Fibroblast of lung (primary cell): ENCODE results near the gene HNRNPA2B1. TPM values are rescaled to one million over a fixed set of nuclear protein-coding genes. Genes with fewer than 3 reads are reported as not detected.
"Not testable (repeated sequence)": the region's sequence is repeated elsewhere in the genome, so short reads cannot be mapped to it uniquely, and the experiment has no call there.

ENCODE experiments used
- DNase-seq, 2 donors: peaks; one replicate each; pipeline versions ENCODE4 v3.0.0 to v3.0.0-alpha.2; 2010; ENCODE audit warnings: low read depth in 2 of 2
- H2AFZ ChIP-seq: 2 replicates; pipeline ENCODE4 v1.5.1; 2012; ENCODE audit warnings: low read length, control low read depth, inconsistent platforms
- H3K27ac ChIP-seq: 2 replicates; pipeline ENCODE4 v1.5.1; 2011; ENCODE audit warnings: low read length, control low read depth; ENCODE audit not compliant: insufficient read depth
- H3K27me3 ChIP-seq: 2 replicates; pipeline ENCODE4 v1.5.1; 2011; ENCODE audit warnings: mild to moderate bottlenecking, low read length; ENCODE audit not compliant: control insufficient read depth, insufficient read depth
- H3K36me3 ChIP-seq: 2 replicates; pipeline ENCODE4 v1.5.1; 2011; ENCODE audit warnings: low read length; ENCODE audit not compliant: control insufficient read depth, insufficient read depth
- H3K4me1 ChIP-seq: 2 replicates; pipeline ENCODE4 v1.5.1; 2011; ENCODE audit warnings: low read length; ENCODE audit not compliant: control insufficient read depth, insufficient read depth; ENCODE audit errors: extremely low read depth
- H3K4me2 ChIP-seq: 2 replicates; pipeline ENCODE4 v1.5.1; 2011; ENCODE audit warnings: low read length, control low read depth; ENCODE audit not compliant: insufficient read depth; ENCODE audit errors: extremely low read depth
- H3K4me3 ChIP-seq, 4 experiments: fragments of 200-600 bp in 1 of 4; sonication (generic) in 1 of 4; replicated peaks in 1 of 4; 2 replicates each; pipeline ENCODE4 v1.5.1; 2011 to 2016; ENCODE audit warnings: low read length in 4 of 4, low read depth in 3 of 4, mild to moderate bottlenecking in 3 of 4, control low read depth in 2 of 4, inconsistent platforms in 1 of 4, mixed read lengths in 1 of 4; ENCODE audit not compliant: insufficient read depth in 1 of 4; ENCODE audit errors: control extremely low read depth in 1 of 4
- H3K79me2 ChIP-seq: 2 replicates; pipeline ENCODE4 v1.5.1; 2012; ENCODE audit warnings: mild to moderate bottlenecking, low read length, inconsistent platforms; ENCODE audit not compliant: control insufficient read depth, insufficient read depth
- H3K9ac ChIP-seq: 2 replicates; pipeline ENCODE4 v1.5.1; 2011; ENCODE audit warnings: mild to moderate bottlenecking, low read length, control low read depth; ENCODE audit not compliant: insufficient read depth
- H3K9me3 ChIP-seq: 2 replicates; pipeline ENCODE4 v1.5.1; 2012; ENCODE audit warnings: low read depth, low read length; ENCODE audit not compliant: control insufficient read depth, insufficient read depth
- H4K20me1 ChIP-seq: 2 replicates; pipeline ENCODE4 v1.5.1; 2011; ENCODE audit warnings: low read length; ENCODE audit not compliant: control insufficient read depth, insufficient read depth; ENCODE audit errors: extremely low read depth
- EZH2 ChIP-seq: IDR thresholded peaks from 2 replicates; pipeline ENCODE4 v1.5.1; 2012; ENCODE audit warnings: low read length, control low read depth, mild to moderate bottlenecking; ENCODE audit errors: missing control alignments
- polyA plus RNA-seq, 2 donors: library from polyadenylated mRNA; depleted of rRNA in 1 of 2; stranded (reverse) in 1 of 2; unstranded in 1 of 2; fragments of >200 nt; gene quantifications; 2 replicates each; pipeline ENCODE4 v1.2.1, GENCODE V29; 2011 to 2012; ENCODE audit warnings: missing spikeins in 1 of 2
- total RNA-seq: library from RNA; depleted of rRNA; stranded (reverse); fragments of >200 nt; gene quantifications from 2 replicates; pipeline ENCODE4 v1.2.1, GENCODE V29; 2014
- TF ChIP-seq, protein P1 (sequence below), 2 donors: IDR thresholded peaks in 1 of 2; conservative IDR thresholded peaks in 1 of 2; 1 replicate in 1 of 2; 2 replicates in 1 of 2; pipeline ENCODE4 v1.5.1; 2011 to 2012; ENCODE audit warnings: low read length in 2 of 2, control low read depth in 1 of 2, inconsistent platforms in 1 of 2, low read depth in 1 of 2, mild to moderate bottlenecking in 1 of 2

The HNRNPA2B1 gene
- total and polyA plus RNA-seq, 2 donors (not counting 1 experiment from before 2014, with no cell fraction given), result 82.1 to 428 TPM

DNA sequence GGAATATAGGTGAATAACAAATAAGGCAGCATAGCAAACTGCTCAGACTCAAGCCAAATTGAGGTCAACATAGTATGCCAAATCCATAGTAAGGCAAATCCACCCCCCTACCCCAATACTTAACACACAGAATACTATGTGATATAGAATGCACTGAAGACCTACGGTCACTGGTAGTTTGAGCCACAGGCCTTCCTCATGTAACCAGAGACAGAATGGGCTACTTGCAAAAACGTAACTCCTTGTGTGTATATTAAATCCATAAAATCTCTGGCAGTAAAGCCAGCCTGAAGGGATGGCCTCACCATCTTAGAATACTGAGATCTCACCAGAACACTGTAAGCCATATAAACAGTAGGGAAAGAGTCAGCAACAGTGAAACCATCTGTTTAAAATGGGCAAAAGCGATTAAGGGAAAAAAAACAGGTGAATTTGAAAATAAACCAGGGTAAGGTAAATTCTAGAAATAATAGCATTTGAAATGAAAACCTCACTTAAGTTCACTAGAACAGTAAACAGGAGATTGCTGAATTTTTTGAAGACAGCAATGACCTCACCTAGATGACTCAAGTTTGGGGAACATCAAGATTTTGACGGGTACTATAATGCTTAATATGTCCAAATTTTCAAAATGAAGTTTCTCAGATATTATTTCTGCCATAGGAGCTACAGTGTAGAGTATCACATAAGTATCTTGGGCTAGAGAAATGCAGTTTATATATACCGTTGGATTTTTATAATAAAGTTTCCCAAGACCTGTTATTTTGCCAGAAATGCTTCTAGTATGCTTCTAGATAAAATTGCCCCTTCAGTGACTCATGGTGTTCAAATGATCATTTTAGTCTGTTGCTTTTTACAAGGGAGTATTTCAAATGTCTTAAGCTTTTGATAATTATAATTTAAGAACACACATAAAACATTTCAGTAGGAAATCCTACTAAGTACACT, 13.9 kb downstream of the HNRNPA2B1 start:
- H3K27ac ChIP-seq, result no peak overlapping the region
- H3K4me1 ChIP-seq, result no peaks in the 10 kb centered on the region
- no peak for TF ChIP-seq EZH2
- TF ChIP-seq, protein P1, sequence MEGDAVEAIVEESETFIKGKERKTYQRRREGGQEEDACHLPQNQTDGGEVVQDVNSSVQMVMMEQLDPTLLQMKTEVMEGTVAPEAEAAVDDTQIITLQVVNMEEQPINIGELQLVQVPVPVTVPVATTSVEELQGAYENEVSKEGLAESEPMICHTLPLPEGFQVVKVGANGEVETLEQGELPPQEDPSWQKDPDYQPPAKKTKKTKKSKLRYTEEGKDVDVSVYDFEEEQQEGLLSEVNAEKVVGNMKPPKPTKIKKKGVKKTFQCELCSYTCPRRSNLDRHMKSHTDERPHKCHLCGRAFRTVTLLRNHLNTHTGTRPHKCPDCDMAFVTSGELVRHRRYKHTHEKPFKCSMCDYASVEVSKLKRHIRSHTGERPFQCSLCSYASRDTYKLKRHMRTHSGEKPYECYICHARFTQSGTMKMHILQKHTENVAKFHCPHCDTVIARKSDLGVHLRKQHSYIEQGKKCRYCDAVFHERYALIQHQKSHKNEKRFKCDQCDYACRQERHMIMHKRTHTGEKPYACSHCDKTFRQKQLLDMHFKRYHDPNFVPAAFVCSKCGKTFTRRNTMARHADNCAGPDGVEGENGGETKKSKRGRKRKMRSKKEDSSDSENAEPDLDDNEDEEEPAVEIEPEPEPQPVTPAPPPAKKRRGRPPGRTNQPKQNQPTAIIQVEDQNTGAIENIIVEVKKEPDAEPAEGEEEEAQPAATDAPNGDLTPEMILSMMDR (conservative IDR thresholded peaks at IDR 0.05 in 1 of 2, IDR thresholded peaks at IDR 0.05 in 1 of 2; ENCODE audit: low read depth in 1 of 2, low read length in 2 of 2), result no peak
- DNase-seq, result no peak
- H3K36me3 ChIP-seq, result peaks cover 12% of the 10 kb centered on the region
- peaks cover 3% of the 10 kb centered on the region for H3K79me2 ChIP-seq
- no peaks in the 10 kb centered on the region for H3K27me3 ChIP-seq
- no peak overlapping the region for H2AFZ ChIP-seq
- H3K9me3 ChIP-seq, result no peaks in the 10 kb centered on the region
- no peak overlapping the region for H3K4me3 ChIP-seq
- no peak overlapping the region for H3K4me2 ChIP-seq
- peaks cover 3% of the 10 kb centered on the region for H4K20me1 ChIP-seq
- no peak overlapping the region for H3K9ac ChIP-seq

GRCh38 chr7:26185844-26186180, 14.7 kb downstream of the HNRNPA2B1 start:
- TF ChIP-seq, protein P1 (conservative IDR thresholded peaks at IDR 0.05 in 1 of 2, IDR thresholded peaks at IDR 0.05 in 1 of 2; ENCODE audit: low read depth in 1 of 2, low read length in 2 of 2), result no peak
- no peak for TF ChIP-seq EZH2
- DNase-seq, result no peak
- Histone ChIP-seq H3K36me3 (peaks cover 9% of the 10 kb centered on the region), H3K9me3 (no peaks in the 10 kb centered on the region), H3K79me2 (peaks cover 1% of the 10 kb centered on the region), H3K4me1 (no peaks in the 10 kb centered on the region), H4K20me1 (no peaks in the 10 kb centered on the region), H3K27me3 (no peaks in the 10 kb centered on the region), H3K4me3 (no peak overlapping the region), H2AFZ (no peak overlapping the region), H3K4me2 (no peak overlapping the region), H3K27ac (no peak overlapping the region), H3K9ac (no peak overlapping the region)

DNA sequence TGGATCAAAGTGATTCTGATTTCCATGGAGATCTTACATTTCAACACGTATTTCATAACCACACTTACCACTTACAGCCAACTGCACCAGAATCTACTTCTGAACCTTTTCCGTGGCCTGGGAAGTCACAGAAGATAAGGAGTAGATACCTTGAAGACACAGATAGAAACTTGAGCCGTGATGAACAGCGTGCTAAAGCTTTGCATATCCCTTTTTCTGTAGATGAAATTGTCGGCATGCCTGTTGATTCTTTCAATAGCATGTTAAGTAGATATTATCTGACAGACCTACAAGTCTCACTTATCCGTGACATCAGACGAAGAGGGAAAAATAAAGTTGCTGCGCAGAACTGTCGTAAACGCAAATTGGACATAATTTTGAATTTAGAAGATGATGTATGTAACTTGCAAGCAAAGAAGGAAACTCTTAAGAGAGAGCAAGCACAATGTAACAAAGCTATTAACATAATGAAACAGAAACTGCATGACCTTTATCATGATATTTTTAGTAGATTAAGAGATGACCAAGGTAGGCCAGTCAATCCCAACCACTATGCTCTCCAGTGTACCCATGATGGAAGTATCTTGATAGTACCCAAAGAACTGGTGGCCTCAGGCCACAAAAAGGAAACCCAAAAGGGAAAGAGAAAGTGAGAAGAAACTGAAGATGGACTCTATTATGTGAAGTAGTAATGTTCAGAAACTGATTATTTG, 15.3 kb downstream of the HNRNPA2B1 start:
- H4K20me1 ChIP-seq, result no peaks in the 10 kb centered on the region
- DNase-seq, result no peak
- no peaks in the 10 kb centered on the region for H3K4me1 ChIP-seq
- no peaks in the 10 kb centered on the region for H3K9me3 ChIP-seq
- no peak overlapping the region for H2AFZ ChIP-seq
- H3K79me2 ChIP-seq, result peaks cover 1% of the 10 kb centered on the region
- H3K36me3 ChIP-seq, result peaks cover 7% of the 10 kb centered on the region
- TF ChIP-seq EZH2, result no peak
- TF ChIP-seq, protein P1 (conservative IDR thresholded peaks at IDR 0.05 in 1 of 2, IDR thresholded peaks at IDR 0.05 in 1 of 2; ENCODE audit: low read depth in 1 of 2, low read length in 2 of 2), result no peak
- H3K9ac ChIP-seq, result no peak overlapping the region
- H3K4me2 ChIP-seq, result no peak overlapping the region
- H3K4me3 ChIP-seq, result no peak overlapping the region
- no peaks in the 10 kb centered on the region for H3K27me3 ChIP-seq
- H3K27ac ChIP-seq, result no peak overlapping the region

DNA sequence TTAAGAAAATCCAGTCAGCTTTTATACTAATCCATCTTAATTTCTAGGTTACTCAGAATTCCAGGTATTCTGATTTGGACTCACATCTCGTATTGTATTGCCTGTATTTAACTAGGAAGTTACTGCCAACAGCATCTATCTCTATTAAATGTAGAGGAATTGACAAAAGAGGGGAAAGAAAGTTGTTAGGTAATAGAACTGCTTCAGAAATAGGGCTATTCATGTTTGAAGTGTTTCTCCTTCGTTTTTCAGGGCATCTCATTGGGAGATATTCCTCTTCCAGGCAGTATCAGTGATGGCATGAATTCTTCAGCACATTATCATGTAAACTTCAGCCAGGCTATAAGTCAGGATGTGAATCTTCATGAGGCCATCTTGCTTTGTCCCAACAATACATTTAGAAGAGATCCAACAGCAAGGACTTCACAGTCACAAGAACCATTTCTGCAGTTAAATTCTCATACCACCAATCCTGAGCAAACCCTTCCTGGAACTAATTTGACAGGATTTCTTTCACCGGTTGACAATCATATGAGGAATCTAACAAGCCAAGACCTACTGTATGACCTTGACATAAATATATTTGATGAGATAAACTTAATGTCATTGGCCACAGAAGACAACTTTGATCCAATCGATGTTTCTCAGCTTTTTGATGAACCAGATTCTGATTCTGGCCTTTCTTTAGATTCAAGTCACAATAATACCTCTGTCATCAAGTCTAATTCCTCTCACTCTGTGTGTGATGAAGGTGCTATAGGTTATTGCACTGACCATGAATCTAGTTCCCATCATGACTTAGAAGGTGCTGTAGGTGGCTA, 16.1 kb downstream of the HNRNPA2B1 start:
- DNase-seq, H3K4me2 ChIP-seq, H3K27ac ChIP-seq, H3K9me3 ChIP-seq, H3K27me3 ChIP-seq, H2AFZ ChIP-seq, H4K20me1 ChIP-seq, H3K9ac ChIP-seq, H3K79me2 ChIP-seq, H3K4me1 ChIP-seq, H3K4me3 ChIP-seq, H3K36me3 ChIP-seq: not testable (repeated sequence)
